ENCODE results near the gene ABRAXAS1.

- TF ChIP-seq CTCF (IDR thresholded peaks at IDR 0.05; ENCODE audit: insufficient read depth, low read depth, low read length) (no peak), EZH2 (IDR thresholded peaks at IDR 0.05; ENCODE audit: insufficient read depth, low read length) (no peak)
These were observed 25.5 kb upstream of the ABRAXAS1 start for GRCh38 chr4:83510442-83510841.
